ENCODE results near the gene DSCAML1. TPM values are rescaled to one million over a fixed set of nuclear protein-coding genes. Genes with fewer than 3 reads are reported as not detected.

The DSCAML1 gene
- total and polyA plus RNA-seq, 2 experiments from 2014 or later, result not detected

GRCh38 chr11:117639601-117640000 is 157.4 kb downstream of the DSCAML1 start:
- no peaks in the 10 kb centered on the region for H3K36me3 ChIP-seq (ENCODE audit: low read depth)
- H3K4me1 ChIP-seq (ENCODE audit: insufficient read depth), result no peaks in the 10 kb centered on the region
- H4K20me1 ChIP-seq (ENCODE audit: insufficient read depth), result no peaks in the 10 kb centered on the region
- in situ Hi-C loops (cut with MboI), result no loop called here
- H3K4me3 ChIP-seq, result no peak overlapping the region
- no peaks in the 10 kb centered on the region for H3F3A ChIP-seq (ENCODE audit: insufficient read depth)
- no peak overlapping the region for H3K4me2 ChIP-seq (ENCODE audit: unreplicated experiment)
- DNase-seq, result no peak
- H3K27ac ChIP-seq, result no peak overlapping the region
- no peaks in the 10 kb centered on the region for H3K9me2 ChIP-seq (ENCODE audit: insufficient read depth)
- WGBS, 2 experiments (ENCODE audit: low coverage in 1 of 2, low lambda C conversion rate in 2 of 2, missing lambda C conversion rate in 2 of 2), result 59 to 60% methylated on average over 5 to 8 of the region's 8 CpGs
- TF ChIP-seq EZH2phosphoT487 (IDR thresholded peaks at IDR 0.05; ENCODE audit: insufficient read depth, low read depth) (no peak), EZH2 (IDR thresholded peaks at IDR 0.05; ENCODE audit: insufficient read depth, poor library complexity, severe bottlenecking) (no peak)
- peaks cover 19% of the 10 kb centered on the region; the same call in 1 of the 2 replicates for H3K27me3 ChIP-seq (replicated peaks; ENCODE audit: insufficient read depth)
- no peaks in the 10 kb centered on the region for H3K79me2 ChIP-seq (ENCODE audit: insufficient read depth)
- H3K9ac ChIP-seq, result no peak overlapping the region
- no peak overlapping the region for H2AFZ ChIP-seq
- no peaks in the 10 kb centered on the region for H3K9me3 ChIP-seq (ENCODE audit: low read depth)

DNA sequence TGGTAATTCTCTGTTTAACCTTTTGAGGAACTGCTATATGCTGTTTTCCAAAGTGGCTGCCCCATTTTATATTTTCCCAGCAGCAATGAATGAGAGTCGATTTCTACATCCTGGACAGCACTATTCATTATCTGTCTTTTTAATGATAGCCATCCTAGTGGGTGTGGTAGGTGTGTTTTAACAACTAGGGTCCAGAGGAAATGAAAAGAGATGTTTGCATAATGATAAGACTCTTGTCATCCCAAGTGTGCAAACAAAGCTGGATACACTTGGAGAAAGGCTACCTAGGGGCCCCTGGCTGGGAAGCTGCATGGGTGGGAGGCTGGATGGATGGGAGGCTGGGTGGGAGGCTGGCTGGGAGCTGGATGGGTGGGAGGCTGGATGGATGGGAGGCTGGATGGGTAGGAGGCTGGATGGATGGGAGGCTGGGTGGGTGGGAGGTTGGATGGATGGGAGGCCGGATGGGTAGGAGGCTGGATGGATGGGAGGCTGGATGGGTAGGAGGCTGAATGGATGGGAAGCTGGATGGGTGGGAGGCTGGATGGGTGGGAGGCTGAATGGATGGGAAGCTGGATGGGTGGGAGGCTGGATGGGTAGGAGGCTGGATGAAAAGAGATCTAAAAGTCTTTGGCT is 158.0 kb downstream of the DSCAML1 start:
- DNase-seq, result no peak
- Histone ChIP-seq H4K20me1 (ENCODE audit: insufficient read depth) (no peaks in the 10 kb centered on the region), H3K4me2 (ENCODE audit: unreplicated experiment) (no peak overlapping the region), H3K4me1 (ENCODE audit: insufficient read depth) (no peaks in the 10 kb centered on the region), H3F3A (ENCODE audit: insufficient read depth) (no peaks in the 10 kb centered on the region), H3K36me3 (ENCODE audit: low read depth) (no peaks in the 10 kb centered on the region), H3K27ac (no peak overlapping the region), H3K9me3 (ENCODE audit: low read depth) (no peaks in the 10 kb centered on the region), H3K79me2 (ENCODE audit: insufficient read depth) (no peaks in the 10 kb centered on the region), H3K9me2 (ENCODE audit: insufficient read depth) (no peaks in the 10 kb centered on the region), H2AFZ (no peak overlapping the region), H3K9ac (no peak overlapping the region), H3K27me3 (replicated peaks; ENCODE audit: insufficient read depth) (peaks cover 22% of the 10 kb centered on the region; the same call in 1 of the 2 replicates), H3K4me3 (no peak overlapping the region)
- no peak for TF ChIP-seq EZH2phosphoT487 (IDR thresholded peaks at IDR 0.05; ENCODE audit: insufficient read depth, low read depth)
- TF ChIP-seq EZH2 (IDR thresholded peaks at IDR 0.05; ENCODE audit: insufficient read depth, poor library complexity, severe bottlenecking), result no peak
- in situ Hi-C loops (cut with MboI), result no loop called here
- WGBS, 2 experiments (ENCODE audit: low coverage in 1 of 2, low lambda C conversion rate in 2 of 2, missing lambda C conversion rate in 2 of 2), result 8 to 11% methylated on average over 1 to 2 of the region's 2 CpGs

DNA sequence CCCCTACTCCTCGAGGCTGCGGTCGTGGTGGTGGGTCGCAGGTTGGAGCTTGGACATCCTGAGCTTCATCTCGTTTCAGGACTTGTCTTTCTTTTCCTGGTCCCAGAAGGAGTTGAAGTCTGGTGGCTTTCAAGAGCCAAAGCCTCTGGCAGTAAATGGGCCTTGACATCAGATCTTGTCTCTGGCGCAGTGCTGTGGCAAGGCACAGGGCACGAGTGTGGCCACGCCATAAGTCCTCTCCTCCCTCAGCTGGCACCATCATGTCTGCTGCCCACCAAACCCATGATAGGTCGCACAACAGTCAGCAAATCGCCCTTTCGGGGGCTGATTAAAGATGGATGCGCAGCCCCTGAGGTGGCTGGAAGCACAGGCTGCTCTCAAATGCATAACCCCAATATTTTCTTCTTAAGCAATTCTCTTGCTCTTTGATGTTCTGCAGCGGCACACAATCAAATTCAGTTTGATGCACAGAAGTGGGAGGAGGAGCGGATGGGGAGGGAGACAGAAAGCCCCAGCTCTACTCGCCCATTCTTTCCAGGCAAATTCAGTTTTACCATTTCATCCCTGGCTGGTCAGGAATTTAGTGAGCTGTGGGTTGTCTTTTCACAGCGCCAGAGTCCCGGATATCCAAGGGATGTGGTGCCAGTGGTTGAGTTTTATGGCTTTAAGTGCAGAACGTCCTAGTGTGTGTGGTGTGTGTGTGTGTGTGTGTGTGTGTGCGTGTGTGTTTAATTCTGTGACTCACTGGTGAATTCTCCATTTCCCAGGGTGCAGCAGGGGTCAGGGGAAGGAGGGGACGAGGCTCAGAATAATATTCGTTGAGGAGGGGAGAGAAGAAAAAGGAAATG is 162.0 kb downstream of the DSCAML1 start:
- Histone ChIP-seq H2AFZ (no peak overlapping the region), H3K27ac (no peak overlapping the region), H3K4me2 (ENCODE audit: unreplicated experiment) (no peak overlapping the region), H3K9me2 (ENCODE audit: insufficient read depth) (no peaks in the 10 kb centered on the region), H4K20me1 (ENCODE audit: insufficient read depth) (no peaks in the 10 kb centered on the region), H3K4me3 (no peak overlapping the region), H3F3A (ENCODE audit: insufficient read depth) (no peaks in the 10 kb centered on the region), H3K4me1 (ENCODE audit: insufficient read depth) (no peaks in the 10 kb centered on the region), H3K27me3 (replicated peaks; ENCODE audit: insufficient read depth) (0 out of 2 replicates have a peak, but pooled peaks cover 21% of the 10 kb centered on the region), H3K79me2 (ENCODE audit: insufficient read depth) (no peaks in the 10 kb centered on the region), H3K9me3 (ENCODE audit: low read depth) (no peaks in the 10 kb centered on the region), H3K9ac (no peak overlapping the region), H3K36me3 (ENCODE audit: low read depth) (no peaks in the 10 kb centered on the region)
- 37 to 44% methylated on average over 20 to 21 of the region's 21 CpGs for WGBS, 2 experiments (ENCODE audit: low coverage in 1 of 2, low lambda C conversion rate in 2 of 2, missing lambda C conversion rate in 2 of 2)
- TF ChIP-seq EZH2phosphoT487 (IDR thresholded peaks at IDR 0.05; ENCODE audit: insufficient read depth, low read depth) (no peak), EZH2 (IDR thresholded peaks at IDR 0.05; ENCODE audit: insufficient read depth, poor library complexity, severe bottlenecking) (no peak)
- DNase-seq, result no peak
- in situ Hi-C loops (cut with MboI), result no loop called here

DNA sequence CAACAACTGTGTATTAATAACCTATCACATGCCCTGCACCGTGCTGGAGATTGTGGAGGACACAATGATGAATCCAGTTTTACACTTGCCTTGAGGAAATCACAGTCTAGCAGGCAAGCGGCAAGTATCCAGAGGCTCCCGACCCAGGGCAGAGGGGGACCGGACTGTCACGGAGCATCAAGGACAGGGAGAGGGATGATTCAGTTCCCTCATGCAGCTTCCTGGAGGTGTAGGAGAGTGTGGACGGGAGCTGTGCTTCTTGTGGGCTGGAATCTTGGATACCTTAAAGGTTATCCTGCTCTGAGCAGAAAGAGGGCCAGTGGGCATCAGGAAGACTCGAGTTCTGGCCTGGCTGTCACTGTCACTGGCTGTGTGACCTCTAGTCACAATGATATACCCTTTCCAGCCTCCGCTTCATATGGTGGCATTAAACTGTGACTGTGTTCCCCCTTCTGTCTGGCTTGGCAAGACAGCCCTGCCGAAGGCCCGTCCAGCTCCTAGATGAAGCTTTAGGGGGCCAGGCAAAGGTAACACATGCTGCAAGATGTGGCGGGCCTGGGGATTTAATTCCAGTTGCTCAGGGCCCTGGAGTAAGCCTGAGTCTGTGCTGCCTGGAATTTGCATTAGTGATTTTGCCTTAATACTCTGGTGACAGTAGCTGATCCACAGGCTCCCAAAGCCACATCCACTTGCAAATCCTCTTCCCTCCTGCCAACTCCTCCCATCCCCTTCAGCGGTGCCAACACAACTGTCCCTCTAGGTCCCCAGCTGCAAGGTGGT is 162.8 kb downstream of the DSCAML1 start:
- Histone ChIP-seq H3K4me2 (ENCODE audit: unreplicated experiment) (no peak overlapping the region), H3F3A (ENCODE audit: insufficient read depth) (no peaks in the 10 kb centered on the region), H3K79me2 (ENCODE audit: insufficient read depth) (no peaks in the 10 kb centered on the region), H3K36me3 (ENCODE audit: low read depth) (no peaks in the 10 kb centered on the region), H3K9me3 (ENCODE audit: low read depth) (no peaks in the 10 kb centered on the region), H3K9ac (no peak overlapping the region), H3K9me2 (ENCODE audit: insufficient read depth) (no peaks in the 10 kb centered on the region), H4K20me1 (ENCODE audit: insufficient read depth) (no peaks in the 10 kb centered on the region), H3K27me3 (replicated peaks; ENCODE audit: insufficient read depth) (0 out of 2 replicates have a peak, but pooled peaks cover 27% of the 10 kb centered on the region), H3K27ac (no peak overlapping the region), H2AFZ (no peak overlapping the region), H3K4me3 (no peak overlapping the region), H3K4me1 (ENCODE audit: insufficient read depth) (no peaks in the 10 kb centered on the region)
- TF ChIP-seq EZH2phosphoT487 (IDR thresholded peaks at IDR 0.05; ENCODE audit: insufficient read depth, low read depth), result no peak
- no peak for TF ChIP-seq EZH2 (IDR thresholded peaks at IDR 0.05; ENCODE audit: insufficient read depth, poor library complexity, severe bottlenecking)
- DNase-seq, result no peak
- 56 to 57% methylated on average over 12 of the region's 12 CpGs for WGBS, 2 experiments (ENCODE audit: low coverage in 1 of 2, low lambda C conversion rate in 2 of 2, missing lambda C conversion rate in 2 of 2)
- in situ Hi-C loops (cut with MboI), result no loop called here
